GM12892 (cell line): ENCODE measurements around the gene VSIR.

Experiments used
- POLR2A ChIP-seq: IDR thresholded peaks from 2 replicates; pipeline ENCODE4 v1.6.1; 2011; ENCODE audit warnings: low read depth, low read length, control low read depth
- POLR2AphosphoS5 ChIP-seq: IDR thresholded peaks from 2 replicates; pipeline ENCODE4 v1.6.1; 2011; ENCODE audit warnings: low read depth, low read length, control low read depth
- TAF1 ChIP-seq: IDR thresholded peaks from 2 replicates; pipeline ENCODE4 v1.6.1; 2011; ENCODE audit warnings: low read depth, mild to moderate bottlenecking, control low read depth, low read length, borderline replicate concordance

- no peak for TF ChIP-seq POLR2A
- TF ChIP-seq POLR2AphosphoS5 = no peak
- TF ChIP-seq TAF1 = no peak
Observed at GRCh38 chr10:71770255-71770654, 3.1 kb downstream of the VSIR start.
